Stimulated activated CD4-positive, alpha-beta T cell treated with anti-CD3 and anti-CD28 coated beads, Interleukin-12 subunit alpha, Interleukin-12 subunit beta, amount 100 ng/mL, for 48 hours (primary cell): Measurements from ENCODE around the gene P2RX4.
"Not testable (repeated sequence)": the region's sequence is repeated elsewhere in the genome, so short reads cannot be mapped to it uniquely, and the experiment has no call there.

ENCODE experiments used
- DNase-seq, 3 donors: peaks; one replicate each; pipeline ENCODE4 v3.0.0-alpha.2; 2020; ENCODE audit warnings: low read depth in 2 of 3, low spot score in 1 of 3

The P2RX4 gene

DNA sequence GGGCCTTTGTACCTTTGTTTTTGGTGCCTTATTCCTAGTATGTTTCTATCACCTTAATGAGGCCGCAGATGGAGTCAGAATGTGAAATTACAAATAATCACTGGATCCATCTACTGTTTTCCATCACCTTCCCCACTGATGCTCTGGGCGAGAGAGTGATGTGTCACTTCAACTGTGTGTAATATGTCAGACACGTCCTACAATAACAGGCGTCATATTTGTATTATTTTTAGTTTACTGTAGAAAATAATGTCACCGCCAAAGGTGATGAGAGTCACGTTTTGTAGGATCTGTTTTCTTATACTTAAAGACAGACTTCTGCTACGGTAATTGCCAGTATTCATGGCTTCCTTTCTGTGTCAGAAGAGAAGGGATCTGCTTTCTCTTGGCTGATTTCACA lies 22.4 kb upstream of the P2RX4 start:
- no peak for DNase-seq

DNA sequence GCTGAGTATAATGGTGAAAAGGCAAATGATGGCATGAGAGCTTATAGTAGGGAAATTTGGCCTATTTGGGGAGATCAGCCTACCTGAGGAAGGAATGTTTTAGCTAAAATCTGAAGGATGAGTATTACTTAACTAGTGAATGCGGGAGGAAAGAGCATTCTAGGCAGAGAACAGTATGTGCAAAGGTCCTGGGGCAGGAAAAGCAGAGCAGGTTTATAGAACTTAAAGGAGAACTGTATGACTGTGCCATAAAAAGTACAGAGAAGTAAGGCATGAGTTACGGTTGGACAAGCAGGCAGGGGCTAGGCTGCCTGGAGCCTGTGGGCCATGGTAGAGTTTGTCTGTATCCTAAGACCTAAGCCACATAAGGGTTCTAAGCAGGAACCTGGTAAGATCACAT lies 21.7 kb upstream of the P2RX4 start:
- no peak for DNase-seq

GRCh38 chr12:121189131-121189530 lies 20.8 kb upstream of the P2RX4 start:
- DNase-seq = no peak

DNA sequence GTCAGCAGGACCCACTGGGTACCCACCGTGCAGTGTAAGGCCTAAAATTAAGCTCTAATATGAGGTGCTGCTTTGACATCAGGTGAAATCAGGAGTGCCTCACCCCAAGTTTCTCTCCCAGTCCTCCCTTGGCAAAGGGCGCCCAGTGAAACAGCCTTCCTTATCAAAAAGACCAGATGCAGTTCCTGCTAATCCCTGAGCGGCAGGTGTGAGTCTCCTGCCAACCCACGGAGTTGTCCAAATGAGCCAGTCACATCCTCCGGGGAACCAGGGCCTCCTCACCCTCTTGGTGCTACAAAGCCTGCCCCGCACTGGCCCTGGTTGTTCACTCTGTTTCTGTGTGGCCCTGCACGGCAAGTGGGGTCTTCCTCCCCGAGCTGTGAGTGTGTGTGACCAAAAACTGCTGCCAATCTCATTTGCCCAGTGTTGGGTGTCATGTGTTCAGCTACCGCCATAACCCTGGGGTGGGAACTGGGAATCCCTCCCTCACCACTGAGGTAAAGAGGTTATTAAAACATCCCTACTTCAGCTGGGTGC lies 20.2 kb upstream of the P2RX4 start:
- no peak for DNase-seq

DNA sequence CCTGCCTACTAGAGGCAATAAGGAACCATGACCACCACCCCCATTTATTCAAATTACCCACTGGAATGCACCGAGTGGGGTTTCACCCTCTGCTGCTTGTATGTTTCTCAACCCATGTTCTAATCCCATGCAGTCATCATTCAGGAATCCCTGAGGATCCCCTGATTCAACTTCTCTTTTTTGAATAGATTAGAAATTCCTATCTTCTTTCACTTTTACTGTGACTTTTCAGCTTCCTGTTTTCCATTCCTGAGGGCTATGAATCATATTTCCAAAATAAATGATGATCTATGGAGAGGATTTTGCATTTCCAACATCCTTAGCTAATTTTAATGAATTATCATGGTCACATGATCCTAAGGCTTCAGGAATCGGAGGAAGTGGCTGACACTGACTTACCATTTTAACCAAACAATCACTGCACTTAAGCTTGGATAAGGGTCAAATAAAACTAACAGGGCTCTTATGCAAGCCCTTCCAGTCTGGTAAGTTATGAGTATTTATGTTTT lies 19.4 kb upstream of the P2RX4 start:
- DNase-seq = no peak

- no peak for DNase-seq
These were observed 18.8 kb upstream of the P2RX4 start for GRCh38 chr12:121191151-121191550.

DNA sequence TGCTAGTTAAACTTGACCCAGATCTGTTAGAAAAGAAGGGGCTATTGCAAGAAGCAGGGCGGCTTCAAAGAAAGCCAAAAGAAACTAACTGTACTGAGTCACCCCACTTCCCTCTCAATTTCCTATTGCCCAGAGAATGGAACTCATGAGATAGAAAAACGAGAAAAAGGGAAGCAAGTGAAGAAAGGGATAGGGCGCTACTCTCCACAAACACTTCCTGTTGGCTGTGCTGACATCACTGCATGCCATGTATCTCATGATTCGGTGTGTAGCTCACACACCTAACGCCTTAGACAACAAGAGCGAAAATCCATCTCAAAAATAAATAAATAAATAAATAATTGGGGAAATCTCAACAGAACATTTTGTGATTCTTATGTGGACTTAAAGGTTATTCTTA lies 13.0 kb upstream of the P2RX4 start:
- DNase-seq = no peak

DNA sequence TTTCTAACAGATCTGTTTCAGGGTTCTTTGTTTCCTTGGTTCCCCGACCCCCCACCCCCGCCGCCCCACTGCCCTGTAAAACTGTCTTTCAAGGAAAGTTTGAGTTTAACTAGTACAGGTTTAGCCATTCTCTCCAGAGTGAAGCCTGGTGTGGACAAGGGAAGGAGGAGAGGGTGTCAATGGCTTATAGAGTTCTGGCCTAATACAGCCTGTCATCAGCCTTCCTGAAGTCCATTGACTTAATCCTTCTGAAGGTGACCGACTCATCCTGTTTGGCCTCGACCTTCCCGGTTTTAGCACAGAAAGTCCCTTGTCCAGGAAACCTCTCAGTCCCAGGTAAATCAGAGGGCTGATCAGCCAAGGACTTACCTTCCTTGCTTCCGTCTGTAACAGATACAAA lies 11.0 kb upstream of the P2RX4 start:
- no peak for DNase-seq

DNA sequence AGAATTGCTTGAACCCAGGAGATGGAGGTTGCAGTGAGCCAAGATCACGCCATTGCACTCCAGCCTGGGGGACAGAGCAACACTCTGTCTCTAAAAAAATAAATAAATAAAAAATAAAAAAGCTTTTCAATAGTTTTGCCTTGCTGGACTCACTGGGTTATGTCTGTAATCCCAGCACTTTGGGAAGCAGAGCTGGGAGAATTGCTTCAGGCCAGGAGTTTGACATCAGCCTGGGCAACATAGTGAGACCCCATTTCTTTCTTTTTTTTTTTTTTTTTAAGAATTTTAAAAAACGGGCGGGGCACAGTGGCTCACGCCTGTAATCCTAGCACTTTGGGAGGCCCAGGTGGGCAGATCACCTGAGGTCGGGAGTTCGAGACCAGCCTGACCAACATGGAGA lies 8.8 kb upstream of the P2RX4 start:
- not testable (repeated sequence) for DNase-seq

- DNase-seq = no peak
These were observed 7.2 kb upstream of the P2RX4 start for GRCh38 chr12:121202407-121203355.

DNA sequence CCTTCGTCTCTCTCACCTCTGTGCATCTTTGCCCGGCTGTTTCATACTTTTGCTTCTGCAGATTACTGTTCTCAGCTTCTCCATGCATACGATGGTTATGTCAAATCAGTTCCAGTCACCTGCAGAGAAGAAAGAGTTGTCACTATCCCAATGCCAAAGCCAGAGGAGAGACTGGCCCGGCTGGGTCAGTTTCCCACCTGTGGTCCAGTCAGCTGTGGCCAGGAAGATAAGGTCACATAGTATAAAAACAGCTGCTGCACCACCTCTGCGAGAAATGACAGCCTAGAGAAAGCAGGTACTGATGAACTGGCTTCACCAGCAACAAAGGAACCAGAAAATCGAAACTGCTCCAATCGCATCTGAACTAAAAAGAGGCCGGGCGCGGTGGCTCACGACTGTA lies 6.4 kb upstream of the P2RX4 start:
- no peak for DNase-seq

GRCh38 chr12:121205491-121205890 lies 4.4 kb upstream of the P2RX4 start:
- no peak for DNase-seq

- not testable (repeated sequence) for DNase-seq
These were observed 1.4 kb upstream of the P2RX4 start for GRCh38 chr12:121208571-121208970.

DNA sequence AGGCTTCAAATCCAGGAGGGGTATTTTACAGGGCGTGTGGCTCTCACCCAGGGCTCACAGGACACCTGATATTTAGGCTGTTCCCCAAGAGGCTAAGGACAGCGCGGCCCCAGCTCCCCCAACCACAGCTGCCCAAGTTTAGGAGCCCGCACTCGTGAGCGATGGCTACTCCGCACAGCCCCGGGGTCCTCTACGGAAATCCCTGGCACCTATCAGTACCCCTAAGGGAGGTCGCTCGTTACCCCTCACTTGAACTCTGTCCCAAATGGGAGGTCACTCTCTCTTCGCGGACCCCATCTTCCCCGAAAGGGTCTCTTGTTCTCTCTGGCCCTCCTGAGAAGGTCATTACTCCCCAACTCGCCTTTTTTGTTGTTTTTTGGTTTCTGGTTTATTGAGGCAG lies 708 bp upstream of the P2RX4 start:
- DNase-seq = no peak

GRCh38 chr12:121212875-121213274 lies 2.9 kb downstream of the P2RX4 start:
- no peak for DNase-seq

GRCh38 chr12:121214166-121214777 lies 4.3 kb downstream of the P2RX4 start:
- DNase-seq = no peak

GRCh38 chr12:121214855-121215745 lies 5.2 kb downstream of the P2RX4 start:
- DNase-seq = no peak

DNA sequence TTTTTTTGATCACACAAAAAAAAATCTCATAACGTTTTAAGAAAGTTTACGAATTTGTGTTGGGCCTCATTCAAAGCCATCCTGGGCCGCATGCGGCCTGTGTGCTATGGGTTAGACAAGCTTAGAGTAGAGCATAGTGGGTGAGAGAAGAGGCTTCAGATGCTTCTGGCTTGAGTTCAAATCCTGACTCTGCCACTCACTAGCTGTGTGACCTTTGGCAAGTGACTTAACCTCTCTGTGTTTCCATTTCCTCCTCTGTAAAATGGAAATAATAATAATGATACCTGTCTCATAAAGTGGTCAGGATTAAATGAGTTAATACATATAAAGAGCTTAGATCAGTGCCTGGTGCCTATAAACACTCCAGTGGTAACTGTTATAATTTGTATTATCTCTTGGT lies 6.2 kb downstream of the P2RX4 start:
- DNase-seq = no peak

GRCh38 chr12:121217063-121217462 lies 7.1 kb downstream of the P2RX4 start:
- no peak for DNase-seq

GRCh38 chr12:121217761-121218160 lies 7.8 kb downstream of the P2RX4 start:
- no peak for DNase-seq
